H9 (cell line): Measurements from ENCODE around the gene GGA1. TPM values are rescaled to one million over a fixed set of nuclear protein-coding genes. Genes with fewer than 3 reads are reported as not detected.

Experiments
- DNase-seq: peaks from one replicate; pipeline ENCODE4 v3.0.0-alpha.2; 2017
- H2AFZ ChIP-seq: one replicate; pipeline ENCODE4 v1.6.1; 2013; ENCODE audit warnings: mild to moderate bottlenecking, low read length, control low read depth, moderate library complexity
- H2AK5ac ChIP-seq: 2 replicates; pipeline ENCODE4 v1.6.1; 2013; ENCODE audit warnings: low read length, control low read depth, mixed read lengths; ENCODE audit not compliant: insufficient read length
- H2BK120ac ChIP-seq: one replicate; pipeline ENCODE4 v1.6.1; 2013; ENCODE audit warnings: low read depth, mild to moderate bottlenecking, low read length, control low read depth, inconsistent platforms; ENCODE audit not compliant: poor library complexity, severe bottlenecking
- H2BK12ac ChIP-seq: 2 replicates; pipeline ENCODE4 v1.6.1; 2013; ENCODE audit warnings: low read length, control low read depth, mixed read lengths, low read depth; ENCODE audit not compliant: insufficient read length
- H2BK15ac ChIP-seq: 2 replicates; pipeline ENCODE4 v1.6.1; 2013; ENCODE audit warnings: low read depth, low read length, control low read depth
- H2BK20ac ChIP-seq: one replicate; pipeline ENCODE4 v1.6.1; 2013; ENCODE audit warnings: low read depth, mild to moderate bottlenecking, low read length, control low read depth, inconsistent platforms; ENCODE audit not compliant: poor library complexity, severe bottlenecking
- H2BK5ac ChIP-seq: 2 replicates; pipeline ENCODE4 v1.6.1; 2013; ENCODE audit warnings: low read length, control low read depth, mixed read lengths; ENCODE audit not compliant: insufficient read length
- H3K14ac ChIP-seq: 2 replicates; pipeline ENCODE4 v1.6.1; 2013; ENCODE audit warnings: low read length, control low read depth; ENCODE audit not compliant: insufficient read depth
- H3K18ac ChIP-seq: 2 replicates; pipeline ENCODE4 v1.6.1; 2013; ENCODE audit warnings: low read depth, mild to moderate bottlenecking, mixed read lengths, low read length, control low read depth; ENCODE audit not compliant: insufficient read length
- H3K23ac ChIP-seq: 2 replicates; pipeline ENCODE4 v1.6.1; 2013; ENCODE audit warnings: low read length, control low read depth, mixed read lengths, low read depth; ENCODE audit not compliant: insufficient read length
- H3K23me2 ChIP-seq: 2 replicates; pipeline ENCODE4 v1.6.1; 2013; ENCODE audit warnings: low read depth, mild to moderate bottlenecking, mixed read lengths, low read length, control low read depth; ENCODE audit not compliant: insufficient read length, poor library complexity, severe bottlenecking
- H3K27ac ChIP-seq: 2 replicates; pipeline ENCODE4 v1.5.1; 2013; ENCODE audit warnings: low read length, control low read depth, mixed read lengths, low read depth; ENCODE audit not compliant: insufficient read length
- H3K27me3 ChIP-seq: 2 replicates; pipeline ENCODE4 v1.6.1; 2013; ENCODE audit warnings: low read length, control low read depth, inconsistent platforms; ENCODE audit not compliant: insufficient read depth
- H3K4ac ChIP-seq: 2 replicates; pipeline ENCODE4 v1.6.1; 2013; ENCODE audit warnings: low read depth, mild to moderate bottlenecking, control low read depth, inconsistent platforms, low read length, moderate library complexity
- H3K4me1 ChIP-seq: 2 replicates; pipeline ENCODE4 v1.6.1; 2013; ENCODE audit warnings: low read length, control low read depth, inconsistent platforms; ENCODE audit not compliant: insufficient read depth
- H3K4me2 ChIP-seq: 2 replicates; pipeline ENCODE4 v1.6.1; 2013; ENCODE audit warnings: low read length, control low read depth, mixed read lengths; ENCODE audit not compliant: insufficient read length, insufficient read depth
- H3K56ac ChIP-seq: 2 replicates; pipeline ENCODE4 v1.6.1; 2013; ENCODE audit warnings: low read depth, mild to moderate bottlenecking, mixed read lengths, low read length, control low read depth; ENCODE audit not compliant: insufficient read length
- H3K79me1 ChIP-seq: 2 replicates; pipeline ENCODE4 v1.6.1; 2013; ENCODE audit warnings: low read depth, mild to moderate bottlenecking, moderate library complexity, low read length, control low read depth, inconsistent platforms; ENCODE audit not compliant: insufficient read depth, poor library complexity, severe bottlenecking
- H3K79me2 ChIP-seq: 2 replicates; pipeline ENCODE4 v1.6.1; 2013; ENCODE audit warnings: low read length, control low read depth, inconsistent platforms; ENCODE audit not compliant: insufficient read depth
- H3K9ac ChIP-seq: 2 replicates; pipeline ENCODE4 v1.6.1; 2013; ENCODE audit warnings: low read length, control low read depth, mixed read lengths; ENCODE audit not compliant: insufficient read length; ENCODE audit errors: extremely low read depth
- H3K9me3 ChIP-seq: one replicate; pipeline ENCODE4 v1.6.1; 2013; ENCODE audit warnings: low read depth, low read length, inconsistent platforms; ENCODE audit not compliant: control insufficient read depth
- H3T11ph ChIP-seq: one replicate; pipeline ENCODE4 v1.6.1; 2013; ENCODE audit warnings: mild to moderate bottlenecking, low read length, control low read depth, inconsistent platforms
- H4K20me1 ChIP-seq: one replicate; pipeline ENCODE4 v1.6.1; 2013; ENCODE audit not compliant: control insufficient read depth, insufficient read length, insufficient read depth
- H4K5ac ChIP-seq: 2 replicates; pipeline ENCODE4 v1.6.1; 2013; ENCODE audit warnings: low read depth, mild to moderate bottlenecking, mixed read lengths, low read length, control low read depth; ENCODE audit not compliant: insufficient read length
- H4K8ac ChIP-seq: replicated peaks from 2 replicates; pipeline ENCODE4 v1.6.1; 2013; ENCODE audit warnings: low read length, control low read depth, mixed read lengths, low read depth; ENCODE audit not compliant: insufficient read length
- H4K91ac ChIP-seq: 2 replicates; pipeline ENCODE4 v1.6.1; 2013; ENCODE audit warnings: low read depth, mild to moderate bottlenecking, moderate library complexity, mixed read lengths, low read length, control low read depth; ENCODE audit not compliant: insufficient read length
- H3K27ac Mint-ChIP-seq, 3 experiments: 2 replicates in 2 of 3; 3 replicates in 1 of 3; pipeline ENCODE4 v1.8.0; 2020 to 2021; ENCODE audit warnings: mixed read lengths in 3 of 3, mild to moderate bottlenecking in 1 of 3, moderate library complexity in 1 of 3
- H3K27me3 Mint-ChIP-seq: 2 replicates; pipeline ENCODE4 v1.8.0; 2021; ENCODE audit warnings: low read depth, mild to moderate bottlenecking, moderate library complexity, mixed read lengths
- H3K36me3 Mint-ChIP-seq, 3 experiments: 2 replicates in 2 of 3; 3 replicates in 1 of 3; pipeline ENCODE4 v1.8.0; 2020 to 2021; ENCODE audit warnings: low read depth in 3 of 3, mixed read lengths in 3 of 3; ENCODE audit not compliant: insufficient read depth in 1 of 3
- H3K4me1 Mint-ChIP-seq, 2 experiments: 2 replicates each; pipeline ENCODE4 v1.8.0; 2020; ENCODE audit warnings: mixed read lengths in 2 of 2
- H3K4me3 Mint-ChIP-seq, 2 experiments: 2 replicates in 1 of 2; 3 replicates in 1 of 2; pipeline ENCODE4 v1.8.0; 2020 to 2021; ENCODE audit warnings: mild to moderate bottlenecking in 2 of 2, mixed read lengths in 2 of 2, moderate library complexity in 1 of 2
- H3K9me3 Mint-ChIP-seq, 2 experiments: 2 replicates in 1 of 2; 3 replicates in 1 of 2; pipeline ENCODE4 v1.8.0; 2020; ENCODE audit warnings: mild to moderate bottlenecking in 2 of 2, mixed read lengths in 2 of 2, moderate library complexity in 1 of 2
- CTCF ChIP-seq: fragments of 200-600 bp; sonication (generic); conservative IDR thresholded peaks from 3 replicates; pipeline ENCODE4 v1.8.0; 2021; ENCODE audit warnings: antibody characterized with exemption, mild to moderate bottlenecking
- WGBS: extraction: QIAGEN DNeasy Blood & Tissue Kit; methylation state at CpG from one replicate; pipeline ENCODE4 v1.1.7; 2013; ENCODE audit warnings: missing lambda C conversion rate, low lambda C conversion rate, mixed read lengths; ENCODE audit not compliant: insufficient read length; ENCODE audit errors: extremely low coverage; 5-methylcytosine and 5-hydroxymethylcytosine counted together
- total RNA-seq: library from RNA; stranded (reverse); gene quantifications from 2 replicates; pipeline ENCODE4 v1.2.1, GENCODE V29; 2021

Gene GGA1
- total RNA-seq, 1 experiment from 2014 or later: 61.7 TPM

GRCh38 chr22:37607010-37607934, 1.4 kb upstream of the GGA1 start:
- peaks cover 8% of the 10 kb centered on the region for H3K27me3 Mint-ChIP-seq
- Histone ChIP-seq H3K9me3 (no peaks in the 10 kb centered on the region), H3K79me2 (no peaks in the 10 kb centered on the region; the same call in 1 of the 2 replicates), H3K56ac (no peak overlapping the region), H2BK5ac (no peak overlapping the region), H3K23ac (no peak overlapping the region), H3T11ph (no peak overlapping the region), H3K18ac (peak overlapping the region; percentile 87), H3K27ac (peak overlapping the region; percentile 88), H3K4me2 (peak overlapping the region; percentile 83), H2BK15ac (no peak overlapping the region), H3K9ac (peak overlapping the region; percentile 64), H4K20me1 (no peaks in the 10 kb centered on the region), H3K14ac (peak overlapping the region; percentile 47; the same call in 1 of the 2 replicates), H3K27me3 (no peaks in the 10 kb centered on the region), H2BK12ac (no peak overlapping the region), H2BK20ac (no peak overlapping the region), H4K91ac (no peak overlapping the region), H2AK5ac (no peak overlapping the region), H3K23me2 (peaks cover 10% of the 10 kb centered on the region), H3K4me1 (no peaks in the 10 kb centered on the region), H4K5ac (no peak overlapping the region), H4K8ac (no peak overlapping the region), H3K4ac (no peak overlapping the region; the same call in 1 of the 2 replicates), H3K79me1 (peaks cover 3% of the 10 kb centered on the region), H2BK120ac (no peak overlapping the region), H2AFZ (no peak overlapping the region)
- peak overlapping the region; percentile 91 for H3K4me3 Mint-ChIP-seq
- H3K4me1 Mint-ChIP-seq: peaks cover 16 to 23% of the 10 kb centered on the region in 2 experiments
- peak; percentile 98 for DNase-seq
- H3K9me3 Mint-ChIP-seq: no peaks in the 10 kb centered on the region
- H3K36me3 Mint-ChIP-seq: no peaks in the 10 kb centered on the region
- no CpG with 5 or more reads among the region's 44 CpGs for WGBS
- TF ChIP-seq CTCF: peak; percentile 100
- H3K27ac Mint-ChIP-seq: peak overlapping the region in 2 of 3 experiments; percentile 96 to 97; a peak in 5 of 7 replicates
